PC-9 (cell line): Measurements from ENCODE around the gene IL36G. TPM values are rescaled to one million over a fixed set of nuclear protein-coding genes. Genes with fewer than 3 reads are reported as not detected.

Experiments
- BruUV-seq: library from RNA; stranded (reverse); fragments of 400-500 nt; replicated peaks from 2 replicates; lab custom pipeline; 2021; lab: Mats Ljungman, UMichigan
- CTCF ChIA-PET: fragments of 300-600 bp; sonication (Branson Sonifier 250); formaldehyde crosslinking; loops from one replicate; lab custom pipeline; 2022; ENCODE audit warnings: antibody characterized with exemption; lab: Charles Lee
- POLR2A ChIA-PET: fragments of 300-600 bp; sonication (Branson Sonifier 250); formaldehyde crosslinking; loops from one replicate; lab custom pipeline; 2022; ENCODE audit warnings: antibody characterized with exemption; ENCODE audit not compliant: unreplicated experiment; lab: Charles Lee
- DNase-seq, 2 experiments: peaks; one replicate each; pipeline versions ENCODE4 v3.0.0 to v3.0.0-alpha.2; 2015 to 2022; ENCODE audit warnings: mixed read lengths in 1 of 2
- H2AFZ ChIP-seq: fragments of 200-600 bp; sonication (generic); 2 replicates; pipeline ENCODE4 v1.8.1; 2017; ENCODE audit warnings: antibody characterized with exemption
- H3F3A ChIP-seq: fragments of 200-600 bp; sonication (generic); 2 replicates; pipeline ENCODE4 v1.8.1; 2017; ENCODE audit warnings: antibody characterized with exemption, mild to moderate bottlenecking, low read depth; ENCODE audit not compliant: insufficient read depth
- H3K27ac ChIP-seq: fragments of 200-600 bp; sonication (generic); 2 replicates; pipeline ENCODE4 v1.6.1; 2016; ENCODE audit warnings: mixed run types
- H3K27me3 ChIP-seq: fragments of 200-600 bp; sonication (generic); 2 replicates; pipeline ENCODE4 v1.6.1; 2016; ENCODE audit warnings: low read depth, mixed run types; ENCODE audit not compliant: insufficient read depth
- H3K36me3 ChIP-seq: fragments of 200-600 bp; sonication (generic); 2 replicates; pipeline ENCODE4 v1.6.1; 2016; ENCODE audit warnings: low read depth, mixed run types
- H3K4me1 ChIP-seq: fragments of 200-600 bp; sonication (generic); replicated peaks from 2 replicates; pipeline ENCODE4 v1.6.1; 2016; ENCODE audit warnings: mixed run types; ENCODE audit not compliant: insufficient read depth
- H3K4me2 ChIP-seq: fragments of 200-600 bp; sonication (generic); 2 replicates; pipeline ENCODE4 v1.6.1; 2017; ENCODE audit warnings: mixed run types
- H3K4me3 ChIP-seq: fragments of 200-600 bp; sonication (generic); 2 replicates; pipeline ENCODE4 v1.6.1; 2016; ENCODE audit warnings: mixed run types
- H3K79me2 ChIP-seq: fragments of 200-600 bp; sonication (generic); 2 replicates; pipeline ENCODE4 v1.6.1; 2017; ENCODE audit warnings: low read depth, mixed run types
- H3K9me2 ChIP-seq: fragments of 200-600 bp; sonication (generic); 2 replicates; pipeline ENCODE4 v1.8.1; 2017; ENCODE audit warnings: mild to moderate bottlenecking; ENCODE audit not compliant: insufficient read depth
- H3K9me3 ChIP-seq: fragments of 200-600 bp; sonication (generic); 2 replicates; pipeline ENCODE4 v1.8.1; 2016; ENCODE audit warnings: low read depth; ENCODE audit not compliant: insufficient read depth
- H4K20me1 ChIP-seq: fragments of 200-600 bp; sonication (generic); 2 replicates; pipeline ENCODE4 v1.8.1; 2017; ENCODE audit not compliant: insufficient read depth
- EZH2 ChIP-seq: fragments of 200-600 bp; sonication (generic); IDR thresholded peaks from 2 replicates; pipeline ENCODE4 v1.8.0; 2017; ENCODE audit warnings: antibody characterized with exemption, low read depth
- intact Hi-C: fragments of 100-400 bp; cut with micrococcal nuclease; formaldehyde crosslinking; loops from one replicate; pipeline ENCODE4 v1.10.0; 2022; ENCODE audit not compliant: unreplicated experiment
- total RNA-seq: library from RNA; stranded (reverse); gene quantifications from 2 replicates; pipeline ENCODE4 v1.2.3, GENCODE V29; 2021
- TF ChIP-seq, protein P1 (sequence below): fragments of 200-600 bp; sonication (generic); conservative IDR thresholded peaks from 2 replicates; pipeline ENCODE4 v1.6.1; 2017; ENCODE audit warnings: mixed run types, antibody characterized with exemption, mild to moderate bottlenecking, moderate library complexity

The IL36G gene
- total RNA-seq, 1 experiment from 2014 or later, result not detected

GRCh38 chr2:113028112-113028511 is 50.3 kb downstream of the IL36G start:
- Histone ChIP-seq H3K4me2 (no peak overlapping the region), H4K20me1 (no peaks in the 10 kb centered on the region), H3K27me3 (no peaks in the 10 kb centered on the region), H3K9me3 (no peaks in the 10 kb centered on the region; the same call in 1 of the 2 replicates), H3K9me2 (no peaks in the 10 kb centered on the region), H3K36me3 (no peaks in the 10 kb centered on the region), H3K4me1 (0 out of 2 replicates have a peak, but pooled peaks cover 4% of the 10 kb centered on the region), H3F3A (no peaks in the 10 kb centered on the region), H3K79me2 (no peaks in the 10 kb centered on the region), H3K4me3 (no peak overlapping the region), H3K27ac (no peak overlapping the region), H2AFZ (no peak overlapping the region)
- BruUV-seq, result no TSS peak
- TF ChIP-seq, protein P1, sequence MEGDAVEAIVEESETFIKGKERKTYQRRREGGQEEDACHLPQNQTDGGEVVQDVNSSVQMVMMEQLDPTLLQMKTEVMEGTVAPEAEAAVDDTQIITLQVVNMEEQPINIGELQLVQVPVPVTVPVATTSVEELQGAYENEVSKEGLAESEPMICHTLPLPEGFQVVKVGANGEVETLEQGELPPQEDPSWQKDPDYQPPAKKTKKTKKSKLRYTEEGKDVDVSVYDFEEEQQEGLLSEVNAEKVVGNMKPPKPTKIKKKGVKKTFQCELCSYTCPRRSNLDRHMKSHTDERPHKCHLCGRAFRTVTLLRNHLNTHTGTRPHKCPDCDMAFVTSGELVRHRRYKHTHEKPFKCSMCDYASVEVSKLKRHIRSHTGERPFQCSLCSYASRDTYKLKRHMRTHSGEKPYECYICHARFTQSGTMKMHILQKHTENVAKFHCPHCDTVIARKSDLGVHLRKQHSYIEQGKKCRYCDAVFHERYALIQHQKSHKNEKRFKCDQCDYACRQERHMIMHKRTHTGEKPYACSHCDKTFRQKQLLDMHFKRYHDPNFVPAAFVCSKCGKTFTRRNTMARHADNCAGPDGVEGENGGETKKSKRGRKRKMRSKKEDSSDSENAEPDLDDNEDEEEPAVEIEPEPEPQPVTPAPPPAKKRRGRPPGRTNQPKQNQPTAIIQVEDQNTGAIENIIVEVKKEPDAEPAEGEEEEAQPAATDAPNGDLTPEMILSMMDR, result no peak
- no peak for TF ChIP-seq EZH2
- ChIA-PET POLR2A (no interaction called here), CTCF (no interaction called here)
- intact Hi-C loops, result no loop called here
- no peak for DNase-seq

- Histone ChIP-seq H4K20me1 (no peaks in the 10 kb centered on the region), H3K79me2 (no peaks in the 10 kb centered on the region), H3K9me2 (no peaks in the 10 kb centered on the region), H3K9me3 (no peaks in the 10 kb centered on the region), H3K4me2 (no peak overlapping the region), H3K27ac (no peak overlapping the region), H2AFZ (no peak overlapping the region), H3K36me3 (no peaks in the 10 kb centered on the region), H3F3A (no peaks in the 10 kb centered on the region), H3K27me3 (no peaks in the 10 kb centered on the region), H3K4me1 (0 out of 2 replicates have a peak, but pooled peaks cover 4% of the 10 kb centered on the region), H3K4me3 (no peak overlapping the region)
- BruUV-seq, result no TSS peak
- intact Hi-C loops, result no loop called here
- POLR2A ChIA-PET, result no interaction called here
- no peak for DNase-seq
- TF ChIP-seq EZH2, result no peak
- TF ChIP-seq, protein P1, result no peak
- CTCF ChIA-PET, result no interaction called here
These were observed 54.9 kb downstream of the IL36G start for GRCh38 chr2:113032737-113033136.

DNA sequence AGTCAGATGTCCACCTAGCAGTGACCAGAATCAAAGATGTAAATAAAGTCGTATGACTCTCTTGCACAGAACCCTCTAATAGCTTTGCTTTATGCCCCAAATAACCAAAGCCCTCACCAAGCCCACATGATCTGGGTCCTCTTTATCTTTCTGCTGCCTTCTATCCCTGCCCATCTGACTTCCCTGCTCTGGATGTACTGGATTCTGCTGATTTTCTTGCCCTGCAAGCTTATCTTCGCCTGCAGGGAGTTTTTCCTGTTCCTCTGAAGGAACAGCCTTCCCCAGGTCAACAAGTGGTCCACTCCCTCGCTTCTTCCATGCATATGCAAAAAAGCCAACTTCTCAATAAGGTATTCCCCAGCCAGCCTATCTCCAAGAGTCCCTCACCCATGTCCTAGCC is 56.2 kb downstream of the IL36G start:
- no peak for DNase-seq
- H3K36me3 ChIP-seq, result no peaks in the 10 kb centered on the region
- H3K4me3 ChIP-seq, result no peak overlapping the region
- H2AFZ ChIP-seq, result no peak overlapping the region
- intact Hi-C loops, result no loop called here
- no TSS peak for BruUV-seq
- H3K4me1 ChIP-seq, result 0 out of 2 replicates have a peak, but pooled peaks cover 4% of the 10 kb centered on the region
- H3K27me3 ChIP-seq, result no peaks in the 10 kb centered on the region
- ChIA-PET POLR2A (no interaction called here), CTCF (no interaction called here)
- TF ChIP-seq EZH2, result no peak
- H3F3A ChIP-seq, result no peaks in the 10 kb centered on the region
- H3K9me3 ChIP-seq, result no peaks in the 10 kb centered on the region
- no peaks in the 10 kb centered on the region for H4K20me1 ChIP-seq
- H3K79me2 ChIP-seq, result no peaks in the 10 kb centered on the region
- no peaks in the 10 kb centered on the region for H3K9me2 ChIP-seq
- H3K27ac ChIP-seq, result no peak overlapping the region
- H3K4me2 ChIP-seq, result no peak overlapping the region

Other genes with a start within 250 kb of the IL36G start
- 17.7 and 28.7 TPM in 2 replicates for gene CKAP2L, start 213.4 kb upstream of the IL36G start, total RNA-seq
- gene IL1A, start 193.5 kb upstream of the IL36G start, total RNA-seq, result 0.55 TPM in 2 replicates
- 1.4 TPM in 2 replicates for gene IL1B, start 141.2 kb upstream of the IL36G start, total RNA-seq
- gene IL37, start 66.8 kb upstream of the IL36G start, total RNA-seq, result 1.0 and 1.7 TPM in 2 replicates
- not detected in 2 replicates for gene IL36A, start 27.5 kb downstream of the IL36G start, total RNA-seq
- gene IL36B, start 74.9 kb downstream of the IL36G start, total RNA-seq, result not detected in 2 replicates
- gene IL36RN, start 81.2 kb downstream of the IL36G start, total RNA-seq, result 1.0 and 1.7 TPM in 2 replicates
- gene IL1F10, start 90.0 kb downstream of the IL36G start, total RNA-seq, result not detected in 2 replicates
- 5.0 and 8.4 TPM in 2 replicates for gene IL1RN, start 149.6 kb downstream of the IL36G start, total RNA-seq
- gene PSD4, start 196.0 kb downstream of the IL36G start, total RNA-seq, result 29.6 and 38.7 TPM in 2 replicates